OCI-LY3 (cell line): ENCODE data around the gene ANK3.

ENCODE experiments used
- CTCF ChIP-seq: fragments of 200-600, 300-600 bp; sonication (generic); IDR thresholded peaks from 2 replicates; pipeline ENCODE4 v1.5.1; 2014; ENCODE audit warnings: antibody characterized with exemption, low read length, low read depth
- EZH2phosphoT487 ChIP-seq: fragments of 200-600 bp; shearing (Covaris generic); IDR thresholded peaks from 2 replicates; pipeline ENCODE4 v1.6.1; 2018; ENCODE audit warnings: antibody characterized with exemption, mixed run types, low read depth

- no peak for TF ChIP-seq CTCF
- no peak for TF ChIP-seq EZH2phosphoT487
Measured at GRCh38 chr10:60403168-60403873, 13.6 kb upstream of the ANK3 start.
